GM19239 (cell line): Measurements from ENCODE around the gene UBTD1.
A peak's percentile ranks its signal among the peaks of the same experiment; 100 is the strongest.
"Not testable (repeated sequence)": the region's sequence is repeated elsewhere in the genome, so short reads cannot be mapped to it uniquely, and the experiment has no call there.

ENCODE experiments used
- DNase-seq: peaks from one replicate; pipeline ENCODE4 v3.0.0; 2011; ENCODE audit warnings: low spot score; ENCODE audit not compliant: insufficient read length
- FAIRE-seq: peaks from 2 replicates; lab custom pipeline; 2011; peaks lifted over from hg19 to GRCh38; lab: Jason Lieb, UNC

Gene UBTD1, protein sequence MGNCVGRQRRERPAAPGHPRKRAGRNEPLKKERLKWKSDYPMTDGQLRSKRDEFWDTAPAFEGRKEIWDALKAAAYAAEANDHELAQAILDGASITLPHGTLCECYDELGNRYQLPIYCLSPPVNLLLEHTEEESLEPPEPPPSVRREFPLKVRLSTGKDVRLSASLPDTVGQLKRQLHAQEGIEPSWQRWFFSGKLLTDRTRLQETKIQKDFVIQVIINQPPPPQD

DNA sequence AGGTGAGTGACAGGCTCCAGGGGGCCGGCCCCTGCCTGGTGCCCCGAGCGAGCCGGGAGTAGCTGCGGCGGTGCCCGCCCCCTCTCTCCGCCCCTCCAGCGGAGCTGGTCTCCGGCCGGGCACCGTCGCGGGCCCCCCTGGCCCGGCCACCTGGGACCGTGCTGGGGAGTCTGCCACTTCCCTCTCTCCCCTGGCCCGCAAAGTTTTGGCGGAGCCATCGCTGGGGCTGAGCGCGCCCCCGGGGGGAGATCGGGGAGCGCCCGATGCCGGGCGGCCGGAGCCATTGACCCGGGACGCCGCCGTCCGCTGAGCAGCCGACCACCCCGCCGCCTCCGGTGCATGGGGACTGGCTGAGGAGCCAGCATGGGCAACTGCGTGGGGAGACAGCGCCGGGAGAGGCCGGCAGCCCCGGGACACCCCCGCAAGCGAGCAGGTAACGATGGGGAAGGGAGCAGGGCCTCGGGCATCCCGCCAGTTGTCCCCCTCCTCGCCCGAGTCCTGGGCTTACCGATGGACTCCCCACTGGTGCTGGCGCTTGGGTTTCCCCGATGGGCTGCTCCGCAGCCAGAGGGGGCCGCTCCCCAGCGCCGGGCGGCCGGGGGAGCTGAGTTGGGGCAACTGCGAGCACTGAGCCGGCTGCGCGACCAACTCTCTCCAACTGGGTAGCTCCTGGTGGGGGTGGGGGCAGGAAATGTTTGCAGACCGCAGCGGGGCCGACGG, at the start of gene UBTD1:
TSS of gene UBTD1 (plus strand) at position 84 of the 720 bp plus-strand sequence. CDS start at position 364, 280 bp downstream.
- DNase-seq (peak; percentile 99), FAIRE-seq (no peak)

DNA sequence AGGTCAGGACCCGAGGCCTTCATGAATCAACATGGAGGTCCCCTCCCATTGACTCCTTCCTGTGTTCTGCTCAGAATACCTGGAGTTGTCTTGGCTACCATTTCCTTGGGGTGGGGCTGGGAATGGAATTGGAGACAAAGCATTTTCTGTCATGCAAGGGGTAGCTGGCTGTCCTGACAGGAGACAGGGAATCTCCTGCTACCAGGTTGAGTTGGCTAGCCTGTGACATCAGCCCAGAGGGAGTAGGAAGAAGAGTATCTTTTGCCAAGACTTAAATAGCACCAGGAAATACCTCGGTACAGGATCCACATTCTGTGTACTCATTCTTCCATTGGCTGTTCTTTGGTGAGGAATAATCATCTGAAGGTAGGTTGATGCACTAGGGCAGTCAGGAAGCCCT, 47.9 kb upstream of the UBTD1 start:
- no peak for DNase-seq
- no peak for FAIRE-seq

DNA sequence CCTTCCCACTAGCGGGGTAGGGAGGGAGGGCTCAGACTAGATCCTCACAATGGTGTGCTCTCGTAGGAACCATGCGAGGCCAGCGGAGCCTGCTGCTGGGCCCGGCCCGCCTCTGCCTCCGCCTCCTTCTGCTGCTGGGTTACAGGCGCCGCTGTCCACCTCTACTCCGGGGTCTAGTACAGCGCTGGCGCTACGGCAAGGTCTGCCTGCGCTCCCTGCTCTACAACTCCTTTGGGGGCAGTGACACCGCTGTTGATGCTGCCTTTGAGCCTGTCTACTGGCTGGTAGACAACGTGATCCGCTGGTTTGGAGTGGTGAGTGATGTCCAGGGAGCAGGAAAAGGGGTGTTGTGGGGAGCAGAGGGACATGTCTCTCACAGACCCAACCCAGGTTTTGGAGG, 47.1 kb upstream of the UBTD1 start:
- DNase-seq (no peak), FAIRE-seq (no peak)

DNA sequence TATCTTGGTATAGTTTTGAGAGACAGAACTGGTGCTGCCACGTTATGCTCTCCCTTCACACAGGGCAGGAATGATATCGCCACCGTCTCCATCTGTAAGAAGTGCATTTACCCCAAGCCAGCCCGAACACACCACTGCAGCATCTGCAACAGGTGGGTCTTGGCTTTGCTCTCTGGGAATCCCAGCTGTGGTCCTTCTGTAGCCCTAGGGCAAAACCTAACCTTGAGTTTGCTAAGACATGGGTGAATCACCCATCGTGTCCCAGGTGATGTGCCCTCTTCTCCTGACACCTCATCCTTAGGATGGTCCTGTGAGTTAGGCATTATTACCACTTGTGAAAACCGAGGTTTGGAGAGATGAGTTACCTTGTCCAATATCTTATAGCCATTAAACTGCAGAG, 46.4 kb upstream of the UBTD1 start:
- DNase-seq (no peak), FAIRE-seq (no peak)

DNA sequence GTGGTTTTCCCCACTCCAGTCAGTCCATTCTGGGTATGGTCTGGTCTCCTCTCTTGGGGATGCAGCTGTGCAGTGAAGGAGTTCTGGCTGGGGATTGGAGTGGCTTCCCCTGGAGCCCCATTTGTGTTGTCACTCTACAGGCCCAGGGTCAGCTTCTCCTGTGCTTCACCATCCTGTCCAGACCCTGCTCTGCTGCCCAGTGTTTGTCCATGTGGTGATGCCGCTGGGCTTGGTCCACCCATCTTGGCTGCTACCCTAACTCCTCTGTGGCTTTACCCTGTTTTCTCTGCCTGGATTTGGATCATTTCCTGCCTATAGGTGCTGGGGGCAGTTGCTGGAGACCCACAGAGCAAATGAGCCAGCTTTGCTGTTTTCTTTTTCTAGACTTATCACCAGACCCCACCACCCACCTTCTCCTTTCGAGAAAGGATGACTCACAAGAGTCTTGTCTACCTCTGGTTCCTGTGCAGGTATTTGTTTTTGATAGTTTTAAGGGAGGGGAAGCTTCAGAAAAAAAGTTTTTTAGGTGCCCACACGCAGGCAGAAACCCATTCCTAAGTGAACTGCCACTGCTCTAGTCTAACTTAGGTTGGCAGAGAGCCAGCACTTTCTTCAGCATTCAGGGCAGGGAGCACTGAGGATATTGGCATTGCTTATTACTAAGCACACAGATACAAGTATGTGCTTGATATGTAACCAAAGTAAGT, 44.2 kb upstream of the UBTD1 start:
- no peak for DNase-seq
- no peak for FAIRE-seq

DNA sequence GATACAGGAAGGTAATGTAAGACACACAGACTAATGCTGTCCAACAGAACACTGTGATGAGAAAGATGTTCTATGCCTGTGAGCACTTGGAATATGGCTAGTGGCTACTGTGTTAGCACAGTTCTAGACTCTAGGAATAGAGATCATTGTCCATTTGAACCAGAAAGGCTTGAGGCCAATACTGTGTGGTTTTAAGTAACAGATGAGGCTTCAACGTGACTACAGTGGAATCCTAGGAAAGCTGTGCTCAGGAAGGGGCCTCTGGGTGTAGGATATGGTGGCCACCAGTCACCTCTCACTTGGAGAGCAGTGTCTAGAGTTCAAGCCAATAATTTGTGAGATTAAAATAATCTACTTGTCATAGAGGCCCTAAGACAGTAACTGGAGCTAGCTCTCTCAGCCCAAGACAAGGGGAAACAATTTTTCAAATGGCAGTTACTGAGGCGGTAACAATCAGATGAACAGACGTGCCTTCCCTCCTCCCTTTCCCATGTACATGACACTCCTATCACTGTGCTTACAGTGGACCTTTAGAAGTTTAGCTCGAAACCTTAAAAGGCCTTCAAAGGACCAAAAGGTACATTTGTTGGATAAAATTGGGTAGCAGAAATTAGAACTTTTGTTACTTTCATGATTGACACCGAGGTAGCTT, 42.6 kb upstream of the UBTD1 start:
- DNase-seq = no peak
- no peak for FAIRE-seq

DNA sequence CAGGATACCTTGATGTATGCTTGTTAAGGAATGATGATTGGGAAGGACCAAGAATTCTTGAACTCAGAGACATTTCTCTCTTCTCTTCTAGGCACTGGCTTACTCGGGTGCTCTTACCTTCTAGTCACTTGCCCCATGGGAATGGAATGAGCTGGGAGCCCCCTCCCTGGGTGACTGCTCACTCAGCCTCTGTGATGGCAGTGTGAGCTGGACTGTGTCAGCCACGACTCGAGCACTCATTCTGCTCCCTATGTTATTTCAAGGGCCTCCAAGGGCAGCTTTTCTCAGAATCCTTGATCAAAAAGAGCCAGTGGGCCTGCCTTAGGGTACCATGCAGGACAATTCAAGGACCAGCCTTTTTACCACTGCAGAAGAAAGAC, 42.0 kb upstream of the UBTD1 start:
- FAIRE-seq (no peak), DNase-seq (no peak)

DNA sequence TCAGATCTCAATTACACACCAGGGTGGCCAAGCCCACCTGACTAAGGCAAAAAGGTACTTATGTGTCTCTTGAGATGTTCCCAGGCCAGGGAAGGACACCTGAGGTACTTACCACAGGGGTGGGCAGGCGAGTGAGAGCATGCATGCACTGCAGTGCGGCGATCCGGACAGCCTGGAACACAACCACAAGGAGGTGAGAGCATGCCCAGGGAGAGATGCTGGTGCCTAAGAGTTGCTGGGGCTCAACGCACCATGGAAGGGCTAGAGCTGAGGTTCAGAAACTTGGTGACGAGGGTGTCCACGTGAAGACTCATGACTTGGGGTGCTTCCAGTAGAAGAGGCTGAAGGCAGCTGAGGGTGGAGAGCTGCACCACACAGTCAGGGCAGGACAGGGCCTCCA, 39.6 kb upstream of the UBTD1 start:
- FAIRE-seq (no peak), DNase-seq (no peak)

DNA sequence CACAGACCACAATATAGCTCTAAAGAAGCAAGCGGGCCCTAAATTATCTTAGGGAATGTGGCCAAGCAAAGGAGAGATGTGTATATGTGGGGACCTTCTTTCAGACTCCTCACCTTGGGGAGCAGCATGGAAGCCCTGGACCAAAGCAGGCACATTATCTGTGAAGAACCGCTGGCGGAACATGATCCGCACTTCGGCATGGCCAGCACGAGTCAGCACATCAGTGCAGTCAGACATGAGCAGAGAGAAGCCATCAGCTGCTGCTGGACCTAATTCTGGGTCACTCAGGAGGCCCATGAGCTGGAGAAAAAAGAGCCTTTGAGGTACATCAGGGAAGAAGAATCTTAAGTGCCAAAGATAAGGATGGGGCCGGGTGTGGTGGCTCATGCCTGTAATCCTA, 38.8 kb upstream of the UBTD1 start:
- DNase-seq = no peak
- no peak for FAIRE-seq

DNA sequence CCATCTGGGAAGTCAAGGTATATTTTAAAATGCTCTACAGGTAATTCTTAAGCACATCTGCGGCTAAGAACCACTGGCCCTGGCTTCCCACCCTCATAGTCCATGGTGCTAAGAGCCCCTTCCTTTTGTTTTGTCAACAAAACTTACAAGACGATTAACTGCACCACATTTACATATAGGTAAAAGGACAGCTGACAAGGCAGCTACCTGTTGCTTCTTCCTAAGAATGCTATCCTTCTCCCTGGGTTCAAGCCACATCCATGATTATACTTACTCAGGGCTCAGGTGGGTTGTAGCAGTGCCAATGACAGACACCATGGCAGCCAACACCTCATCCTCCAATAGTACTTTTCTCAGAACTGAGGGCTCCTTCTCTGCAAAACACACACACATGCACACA, 36.4 kb upstream of the UBTD1 start:
- FAIRE-seq (no peak), DNase-seq (no peak)

DNA sequence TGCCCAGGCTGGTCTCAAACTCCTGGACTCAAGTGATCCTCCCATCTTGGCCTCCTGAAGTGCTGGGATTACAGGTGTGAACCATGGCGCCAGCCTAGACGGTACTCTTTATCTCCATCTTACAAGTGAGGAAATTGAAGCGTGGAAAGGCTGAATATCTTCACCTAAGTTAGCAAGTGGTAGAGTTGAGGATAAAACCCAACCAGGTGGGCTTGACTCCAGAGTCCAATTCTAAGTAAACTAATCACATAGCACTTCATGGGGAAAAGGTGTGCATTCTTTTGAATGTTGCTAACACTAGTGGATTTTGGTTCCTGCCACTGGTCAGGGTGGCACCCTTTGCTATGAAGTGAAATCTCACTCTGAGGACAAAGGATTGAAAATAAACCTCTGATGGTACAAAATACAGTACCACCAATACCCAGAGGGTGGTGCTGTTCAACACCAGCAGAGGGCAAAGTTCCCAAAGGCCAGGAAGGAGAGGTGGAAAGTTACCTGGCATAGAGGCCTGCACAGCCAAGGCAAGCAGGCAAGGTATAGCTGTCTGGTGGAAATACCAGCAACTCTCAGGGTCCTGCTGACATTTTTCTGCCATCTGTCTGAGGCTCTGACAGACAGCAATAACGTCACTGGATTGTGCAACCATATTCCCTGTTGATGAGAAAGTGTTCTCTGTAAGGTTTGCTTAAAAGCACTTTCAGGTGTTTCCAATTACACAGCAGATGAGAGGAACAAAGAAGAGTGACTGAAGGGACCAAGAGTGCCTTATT, 35.2 kb upstream of the UBTD1 start:
- DNase-seq = peak; percentile 33
- peak; percentile 84 for FAIRE-seq

DNA sequence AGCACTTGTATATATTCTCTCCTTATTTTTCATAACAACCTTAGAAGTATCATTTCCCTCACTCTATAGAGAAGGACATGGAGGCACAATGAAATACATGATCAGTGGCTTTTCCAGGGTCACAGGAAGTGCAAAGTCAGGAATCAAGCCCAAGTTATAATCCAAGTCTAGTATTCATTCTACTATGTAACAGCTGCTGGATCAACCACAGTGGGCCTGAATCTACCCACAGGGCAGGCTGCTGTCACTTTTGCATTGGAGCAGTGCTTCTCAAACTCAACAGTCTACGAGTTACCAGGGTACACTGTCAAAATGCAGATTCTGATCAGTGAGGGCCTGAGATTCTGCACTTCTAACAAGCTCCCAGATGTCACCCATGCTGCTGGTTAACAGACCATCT, 34.5 kb upstream of the UBTD1 start:
- FAIRE-seq = no peak

DNA sequence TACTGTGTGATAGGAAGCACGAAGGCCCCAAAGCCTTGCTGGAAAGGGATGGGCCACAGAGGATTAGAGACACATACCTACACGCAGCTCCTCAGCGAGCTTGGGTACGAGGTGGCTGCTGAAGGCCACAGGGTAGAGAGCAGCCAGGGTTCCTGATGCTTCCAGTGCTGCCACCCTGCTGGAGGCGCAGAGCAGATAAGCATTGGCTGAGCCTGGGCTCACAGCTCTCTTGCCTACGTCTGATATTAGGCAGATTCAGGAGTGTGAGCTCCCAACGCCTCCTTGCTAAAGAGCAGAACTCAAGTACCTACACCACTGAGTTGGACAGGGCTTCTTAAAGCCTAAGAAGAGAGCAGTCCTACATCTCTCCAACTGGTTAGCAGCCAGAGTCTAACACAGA, 32.7 kb upstream of the UBTD1 start:
- FAIRE-seq = no peak
- no peak for DNase-seq

More for the DNA sequence above, 34.5 kb upstream of the UBTD1 start:
- DNase-seq = no peak

DNA sequence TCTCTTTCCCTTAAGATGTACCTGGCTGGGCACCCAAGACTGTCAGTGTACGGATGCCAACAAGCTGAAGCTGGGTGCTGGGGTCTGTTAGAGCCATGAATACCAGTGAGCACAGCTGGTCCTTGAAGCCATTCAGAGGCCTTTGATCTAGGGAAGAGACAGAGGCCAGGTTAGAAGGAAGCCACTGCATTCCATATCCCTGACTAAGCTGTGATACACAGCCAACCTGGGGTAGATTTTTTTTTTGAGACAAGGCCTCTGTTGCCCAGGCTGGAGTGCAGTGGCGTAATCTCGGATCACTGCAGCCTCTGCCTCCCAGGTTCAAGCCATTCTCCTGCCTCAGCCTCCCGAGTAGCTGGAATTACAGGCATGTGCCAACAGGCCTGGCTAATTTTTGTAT, 32.0 kb upstream of the UBTD1 start:
- DNase-seq (no peak), FAIRE-seq (no peak)

DNA sequence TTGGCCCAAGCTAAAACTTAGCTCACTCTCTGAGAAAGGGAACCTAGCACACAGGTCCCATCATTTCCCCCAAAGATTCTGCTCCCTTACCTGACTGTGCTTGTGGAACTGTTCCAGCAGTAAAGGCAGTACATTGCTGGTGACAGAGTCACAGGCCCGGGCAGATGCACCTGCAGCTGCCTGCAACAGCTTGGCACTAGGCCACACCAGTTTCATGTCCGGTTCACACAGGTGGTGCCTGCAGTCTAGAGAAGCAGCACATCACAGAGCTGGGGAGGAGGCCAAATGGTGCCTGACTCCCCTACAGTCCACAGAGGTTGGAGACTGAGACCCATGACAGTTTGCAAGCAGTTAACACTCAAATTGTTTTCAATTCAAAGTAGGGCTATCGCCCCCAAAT, 30.6 kb upstream of the UBTD1 start:
- no peak for FAIRE-seq
- no peak for DNase-seq

DNA sequence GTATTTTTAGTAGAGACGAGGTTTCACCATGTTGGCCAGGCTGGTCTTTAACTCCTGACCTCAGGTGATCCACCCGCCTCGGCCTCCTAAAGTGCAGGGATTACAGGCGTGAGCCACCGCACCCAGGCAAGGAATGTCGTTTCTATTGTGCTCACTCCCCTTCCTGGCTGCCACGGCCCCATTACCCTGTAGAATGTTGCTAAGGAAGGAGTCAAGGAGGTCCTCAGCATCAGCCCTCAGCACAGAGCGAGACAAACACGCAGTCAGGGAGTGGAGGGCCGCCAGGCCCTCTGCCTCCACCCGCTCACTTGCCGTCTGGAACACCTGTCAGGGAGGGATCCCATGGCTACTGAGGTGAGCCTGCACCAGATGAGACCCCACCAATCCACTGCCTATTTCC, 29.9 kb upstream of the UBTD1 start:
- not testable (repeated sequence) for DNase-seq, FAIRE-seq

DNA sequence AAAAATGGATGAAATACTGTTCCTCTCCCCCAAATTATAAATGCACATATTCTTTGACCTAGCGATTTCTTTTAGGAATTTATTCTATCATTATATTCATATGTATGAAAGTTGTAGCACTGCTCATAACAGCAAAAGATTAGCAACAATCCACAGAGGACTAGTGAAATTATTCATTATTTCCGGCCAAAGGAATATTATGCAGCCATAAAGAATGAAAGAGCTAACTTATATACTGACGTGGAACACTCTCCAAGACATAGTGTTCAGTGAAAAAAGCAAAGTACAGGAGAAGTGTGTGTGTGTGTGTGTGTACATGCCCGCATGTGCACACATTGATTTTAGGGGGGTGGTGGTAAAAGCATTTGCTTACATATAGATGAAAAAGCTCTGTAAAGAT, 23.8 kb upstream of the UBTD1 start:
- no peak for DNase-seq
- FAIRE-seq = no peak

DNA sequence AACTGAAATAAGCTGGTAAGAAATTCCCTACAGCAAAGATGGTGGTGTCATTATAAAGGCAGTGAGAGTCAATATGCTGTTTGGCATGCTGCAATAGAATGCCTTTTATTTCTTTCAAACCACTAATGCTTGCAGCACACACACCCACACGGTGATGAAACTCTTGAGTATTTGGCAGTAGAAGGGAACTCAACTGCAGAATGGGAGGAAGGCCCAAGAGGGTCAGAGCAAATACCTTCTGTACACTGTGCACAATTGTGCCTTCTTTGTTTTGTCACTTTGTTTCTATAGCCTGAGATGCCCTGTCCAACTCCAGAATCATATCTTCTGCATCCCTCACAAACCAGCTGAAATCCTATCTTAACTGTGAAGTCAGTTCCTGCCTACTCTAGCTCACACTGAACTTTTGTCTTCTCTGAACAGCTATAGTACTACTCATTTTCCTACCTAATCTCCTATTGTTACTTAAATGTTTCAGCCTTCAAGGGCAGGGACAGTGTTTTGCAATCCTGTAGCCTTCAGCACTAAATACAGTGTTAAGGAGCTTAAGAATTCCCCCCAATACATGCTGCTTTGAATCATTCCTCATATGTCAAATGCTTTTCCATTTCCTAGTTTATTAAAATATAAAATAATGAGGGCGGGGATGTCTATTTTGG, 22.7 kb upstream of the UBTD1 start:
- no peak for FAIRE-seq
- no peak for DNase-seq

DNA sequence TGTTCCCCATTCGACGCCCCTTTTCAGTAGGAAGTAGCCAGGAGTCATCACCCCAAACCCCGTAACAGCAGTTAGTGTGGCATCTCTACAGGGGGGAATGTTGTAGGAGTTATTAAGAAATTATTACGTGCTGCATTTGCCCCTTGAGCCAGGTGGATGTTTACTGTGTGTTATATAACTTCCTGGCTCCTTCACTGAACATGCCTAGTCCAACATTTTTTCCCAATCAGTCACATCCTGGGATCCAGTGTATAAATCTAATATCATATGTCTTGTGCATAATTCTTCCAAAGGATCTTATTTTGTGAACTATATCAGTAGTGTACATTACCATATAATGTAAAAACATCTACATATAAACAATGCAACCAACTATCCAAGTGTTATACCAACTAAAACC, 19.3 kb upstream of the UBTD1 start:
- not testable (repeated sequence) for FAIRE-seq, DNase-seq

DNA sequence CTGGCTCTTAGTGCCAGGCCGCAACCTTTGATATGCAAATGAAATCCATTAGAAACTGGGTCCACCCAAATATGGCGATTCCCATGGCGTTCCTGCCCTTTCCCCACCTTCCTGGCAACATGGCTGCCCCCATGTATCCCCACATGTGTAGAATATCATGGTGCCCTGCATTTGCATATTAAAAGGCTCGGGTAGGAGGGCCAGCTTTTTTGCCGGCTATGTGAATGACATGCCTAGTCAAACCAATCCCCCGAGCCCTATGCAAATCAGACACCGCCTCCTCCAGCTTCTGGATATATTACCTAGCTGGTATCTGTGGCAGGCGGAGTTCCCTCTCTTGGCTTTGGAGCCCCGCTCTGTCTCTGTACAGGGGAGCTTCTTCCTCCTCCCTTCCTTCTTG, 18.8 kb upstream of the UBTD1 start:
- DNase-seq (no peak), FAIRE-seq (no peak)
